HS-5 (cell line): ENCODE measurements around the gene NOTO.
A peak's percentile ranks its signal among the peaks of the same experiment; 100 is the strongest.
"Not testable (repeated sequence)": the region's sequence is repeated elsewhere in the genome, so short reads cannot be mapped to it uniquely, and the experiment has no call there.

Experiments
- DNase-seq: peaks from one replicate; pipeline ENCODE4 v3.0.0-alpha.2; 2012; ENCODE audit warnings: low read depth

The NOTO gene

GRCh38 chr2:73202156-73203054 is at the start of gene NOTO:
TSS of gene NOTO (plus strand) at chr2:73202574. CDS start at chr2:73202667, 93 bp downstream.
- no peak for DNase-seq

DNA sequence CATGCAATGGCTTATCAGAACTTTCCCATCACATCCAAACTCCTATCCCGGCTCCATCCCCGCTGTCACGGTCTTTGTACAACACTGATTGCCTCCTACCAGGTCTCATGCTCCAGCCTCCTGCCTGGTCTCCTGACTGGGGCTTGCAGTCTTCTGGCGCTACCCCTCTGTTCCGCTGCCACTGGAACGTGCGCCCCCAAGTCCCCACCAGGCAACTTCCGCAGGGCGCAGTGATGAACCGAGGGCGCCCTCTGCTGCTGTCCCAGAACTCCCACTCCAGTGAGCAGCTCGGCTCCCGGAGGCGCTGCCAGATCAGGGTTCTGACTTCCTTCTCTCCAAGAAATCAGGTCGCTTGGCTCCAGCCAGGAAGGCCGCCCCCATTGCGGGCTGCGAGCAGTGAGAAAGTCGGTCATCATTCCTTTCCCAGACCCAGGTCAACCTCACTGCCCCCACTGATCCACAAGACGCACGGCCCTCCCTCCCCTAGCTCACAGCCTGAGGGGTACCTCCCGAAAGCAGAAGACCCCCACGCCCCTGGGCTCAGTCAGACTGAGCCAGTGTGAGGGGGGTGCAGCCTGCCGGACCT is 45.7 kb upstream of the NOTO start:
- DNase-seq = no peak

GRCh38 chr2:73162856-73163391 is 39.5 kb upstream of the NOTO start:
- DNase-seq = no peak

- DNase-seq = peak; percentile 46
These were observed 38.6 kb upstream of the NOTO start for GRCh38 chr2:73163483-73164367.

GRCh38 chr2:73165978-73166377 is 36.4 kb upstream of the NOTO start:
- DNase-seq = not testable (repeated sequence)

DNA sequence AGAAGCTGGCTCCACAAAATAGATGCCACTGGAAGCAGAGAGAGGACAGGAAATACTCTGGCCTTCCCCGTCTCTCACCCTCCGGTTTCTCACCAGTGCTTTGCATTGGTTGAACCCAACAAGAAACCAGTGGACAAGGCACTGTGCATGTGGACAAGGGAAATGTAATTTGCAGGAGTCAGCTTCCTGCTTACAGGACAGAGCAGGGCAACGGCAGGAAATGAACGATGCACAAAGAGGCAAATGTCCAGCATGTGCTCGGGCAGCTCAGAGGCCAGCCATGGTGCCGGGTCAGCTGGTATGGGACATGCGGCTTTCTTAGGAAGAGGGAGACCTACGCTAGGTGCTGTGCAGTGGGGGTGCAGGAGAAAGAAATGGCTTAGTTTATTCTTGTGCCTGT is 35.6 kb upstream of the NOTO start:
- DNase-seq = not testable (repeated sequence)

DNA sequence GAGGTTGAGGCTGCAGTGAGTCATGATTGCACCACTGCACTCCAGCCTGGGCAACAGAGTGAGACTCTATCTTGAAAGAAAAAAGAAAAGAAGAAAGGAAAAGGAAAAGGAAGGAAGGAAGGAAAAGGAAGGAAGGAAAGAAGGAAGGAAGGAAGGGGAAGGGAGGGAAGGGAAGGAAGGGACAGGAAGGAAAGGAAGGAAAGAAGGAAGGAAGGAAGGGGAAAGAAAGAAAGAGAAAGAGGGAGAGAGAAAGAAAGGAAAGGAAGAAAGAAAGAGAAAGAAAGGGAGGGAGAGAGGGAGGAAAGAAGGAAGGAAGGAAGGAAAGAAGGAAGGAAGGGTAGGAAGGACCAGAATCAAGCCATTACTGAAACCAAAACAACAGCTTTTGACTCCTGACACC is 34.0 kb upstream of the NOTO start:
- DNase-seq = not testable (repeated sequence)

DNA sequence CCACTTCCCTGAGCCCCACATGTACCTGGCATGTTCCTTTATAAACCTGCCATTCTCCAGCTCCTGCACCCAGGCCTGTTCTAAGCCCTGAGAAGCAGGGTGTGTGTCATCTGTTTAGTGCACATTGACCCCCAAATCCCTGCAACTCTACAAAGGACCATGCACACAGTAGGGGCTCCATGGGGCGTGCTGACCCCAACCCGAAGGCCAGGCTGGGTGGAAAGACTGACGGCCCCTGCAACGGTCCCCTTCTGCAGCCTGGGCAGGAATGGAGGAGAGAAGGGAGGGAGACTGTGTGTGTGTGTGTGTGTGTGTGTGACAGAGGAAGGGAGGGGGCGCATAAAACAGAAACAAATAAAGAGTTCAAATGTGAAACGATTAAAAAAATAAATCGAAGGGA is 32.0 kb upstream of the NOTO start:
- DNase-seq = not testable (repeated sequence)

DNA sequence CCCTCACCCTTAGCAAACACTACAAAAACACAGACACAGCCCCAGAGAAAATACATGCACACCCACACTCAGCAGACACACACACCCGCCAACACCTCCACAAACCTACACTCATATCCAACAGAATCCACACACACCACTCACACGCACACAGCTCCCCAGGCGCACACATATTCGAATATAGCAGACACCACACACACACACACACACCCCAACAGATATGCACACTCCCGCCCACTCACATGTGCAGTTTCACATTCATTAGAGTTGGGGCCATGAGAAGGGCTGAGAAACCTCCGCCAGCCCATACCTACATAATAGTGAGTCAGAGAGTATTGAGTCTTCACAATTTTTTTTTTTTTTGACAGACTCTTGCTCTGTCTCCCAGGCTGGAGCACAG is 29.4 kb upstream of the NOTO start:
- DNase-seq = no peak

DNA sequence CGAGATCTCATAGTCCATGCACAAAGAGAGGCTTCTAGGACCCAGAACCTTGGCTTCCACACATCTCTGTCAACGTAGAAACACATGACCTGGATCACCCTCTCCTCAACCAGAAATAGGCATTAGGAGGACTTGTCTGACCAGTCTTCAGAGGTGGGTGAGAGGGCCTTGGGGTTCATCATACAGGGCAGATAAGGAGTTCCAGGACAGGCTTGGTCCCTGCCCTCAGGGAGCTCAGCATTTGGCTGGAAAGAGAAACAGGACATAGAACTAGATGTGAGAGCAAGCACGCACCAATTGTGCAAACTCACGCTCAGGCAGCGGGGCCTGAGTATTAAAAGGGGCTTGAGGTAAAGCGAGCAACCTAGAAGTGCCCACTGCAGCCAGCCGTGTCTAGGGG is 28.6 kb upstream of the NOTO start:
- DNase-seq = no peak

DNA sequence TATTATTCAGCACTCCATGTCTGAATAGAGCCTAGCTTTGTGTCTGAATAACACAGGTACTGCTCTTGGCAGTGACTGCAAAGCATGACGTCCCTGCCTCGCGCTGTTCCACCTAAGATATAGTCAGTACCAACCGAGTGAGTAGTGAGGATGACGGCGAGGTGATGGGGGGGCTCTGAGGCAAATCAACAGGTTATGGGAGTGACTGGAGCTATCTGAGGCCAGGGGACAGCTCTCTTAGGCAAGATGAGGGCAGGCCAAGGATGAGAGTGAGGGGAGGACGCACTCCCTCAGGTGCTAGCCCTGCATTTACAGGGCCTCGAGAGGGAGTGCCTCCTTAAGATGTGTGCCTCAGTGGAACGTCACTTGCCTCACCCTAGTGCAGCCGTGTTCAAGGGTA is 28.1 kb upstream of the NOTO start:
- no peak for DNase-seq

GRCh38 chr2:73174941-73175662 is 27.3 kb upstream of the NOTO start:
- no peak for DNase-seq

GRCh38 chr2:73175663-73176204 is 26.6 kb upstream of the NOTO start:
- no peak for DNase-seq

DNA sequence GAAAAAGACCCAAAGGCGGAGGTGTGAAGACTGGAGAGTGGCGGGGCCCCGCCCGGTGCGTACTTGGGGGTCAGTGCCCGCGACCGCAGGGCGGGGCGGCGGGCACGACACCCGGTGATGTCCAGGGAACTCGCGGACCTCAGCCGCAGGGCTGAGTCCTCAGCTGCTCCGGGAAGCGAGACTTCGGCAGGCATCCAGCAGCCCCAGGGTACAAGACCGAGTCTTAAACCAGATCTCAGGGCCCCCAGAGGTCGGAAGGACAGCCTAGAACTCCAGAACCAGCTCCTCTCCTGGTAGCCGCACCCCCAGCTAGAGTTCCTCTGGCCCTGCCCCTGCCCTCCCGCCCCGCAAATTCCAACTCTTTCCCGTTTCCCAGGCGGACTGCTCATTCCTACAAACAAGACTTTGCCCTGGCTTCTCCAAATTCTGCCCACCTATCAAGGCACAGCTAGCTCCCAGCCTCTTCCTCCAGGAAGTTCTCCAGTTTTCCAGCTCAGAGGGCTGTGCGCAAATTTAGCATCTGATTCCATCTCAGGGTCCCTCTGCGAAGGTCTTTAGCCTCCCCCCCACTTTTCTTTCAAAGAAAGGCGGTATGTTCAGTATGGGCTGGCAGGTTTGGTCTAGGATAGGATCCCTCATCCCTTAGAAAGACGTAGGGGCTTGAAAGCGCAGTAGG is 26.0 kb upstream of the NOTO start:
- no peak for DNase-seq

GRCh38 chr2:73176881-73177644 is 25.3 kb upstream of the NOTO start:
- DNase-seq = peak; percentile 45

- no peak for DNase-seq
These were observed 24.6 kb upstream of the NOTO start for GRCh38 chr2:73177645-73178255.

DNA sequence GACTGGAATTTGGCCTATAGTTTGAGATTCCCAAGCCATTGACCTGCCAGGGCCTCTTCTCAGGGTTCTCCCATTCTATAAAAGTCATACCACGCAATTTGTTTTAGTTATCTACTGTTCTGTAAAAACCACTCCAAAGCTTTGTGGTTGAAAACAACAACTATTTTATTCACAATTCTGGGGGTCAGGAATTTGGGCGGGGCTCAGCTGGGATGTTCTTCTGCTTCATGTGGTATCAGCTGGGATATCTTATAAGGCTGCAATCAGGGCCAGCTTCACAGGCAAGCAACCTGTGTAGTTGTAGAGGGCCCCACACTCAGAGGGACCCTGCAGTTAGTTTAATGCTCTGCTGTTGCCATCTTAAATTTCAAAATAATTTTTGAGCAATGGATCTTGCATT is 16.4 kb upstream of the NOTO start:
- no peak for DNase-seq

DNA sequence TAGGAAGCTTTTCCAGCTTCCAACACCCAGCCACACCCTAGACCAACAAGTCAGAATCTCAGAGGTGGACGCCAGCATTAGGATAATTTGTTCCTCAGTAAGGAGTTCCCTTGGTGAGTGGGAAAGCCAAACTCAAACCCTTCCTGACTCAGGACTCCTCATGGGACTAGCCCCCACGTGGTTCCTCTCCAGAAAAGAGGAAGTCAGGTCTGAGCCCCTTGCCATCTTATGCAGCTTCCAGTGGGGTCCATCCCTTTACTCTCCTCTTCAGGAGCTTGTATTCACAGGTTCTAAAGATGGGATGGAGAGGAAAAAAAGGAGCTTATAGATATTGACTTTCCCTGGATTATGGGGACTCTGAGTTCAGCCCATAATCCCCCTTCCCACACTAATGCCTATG is 14.8 kb upstream of the NOTO start:
- DNase-seq = no peak

- no peak for DNase-seq
These were observed 4.8 kb upstream of the NOTO start for GRCh38 chr2:73197579-73197978.

- not testable (repeated sequence) for DNase-seq
These were observed 2.1 kb upstream of the NOTO start for GRCh38 chr2:73200281-73200680.
